ELF-1 (cell line): Measurements from ENCODE around the gene LILRB2.
"Not testable (repeated sequence)": the region's sequence is repeated elsewhere in the genome, so short reads cannot be mapped to it uniquely, and the experiment has no call there.

Experiments
- DNase-seq: peaks from one replicate; pipeline ENCODE4 v3.0.0-alpha.2; 2016; ENCODE audit warnings: low read depth, low spot score

The LILRB2 gene

GRCh38 chr19:54242234-54242633, 38.7 kb downstream of the LILRB2 start:
- not testable (repeated sequence) for DNase-seq

DNA sequence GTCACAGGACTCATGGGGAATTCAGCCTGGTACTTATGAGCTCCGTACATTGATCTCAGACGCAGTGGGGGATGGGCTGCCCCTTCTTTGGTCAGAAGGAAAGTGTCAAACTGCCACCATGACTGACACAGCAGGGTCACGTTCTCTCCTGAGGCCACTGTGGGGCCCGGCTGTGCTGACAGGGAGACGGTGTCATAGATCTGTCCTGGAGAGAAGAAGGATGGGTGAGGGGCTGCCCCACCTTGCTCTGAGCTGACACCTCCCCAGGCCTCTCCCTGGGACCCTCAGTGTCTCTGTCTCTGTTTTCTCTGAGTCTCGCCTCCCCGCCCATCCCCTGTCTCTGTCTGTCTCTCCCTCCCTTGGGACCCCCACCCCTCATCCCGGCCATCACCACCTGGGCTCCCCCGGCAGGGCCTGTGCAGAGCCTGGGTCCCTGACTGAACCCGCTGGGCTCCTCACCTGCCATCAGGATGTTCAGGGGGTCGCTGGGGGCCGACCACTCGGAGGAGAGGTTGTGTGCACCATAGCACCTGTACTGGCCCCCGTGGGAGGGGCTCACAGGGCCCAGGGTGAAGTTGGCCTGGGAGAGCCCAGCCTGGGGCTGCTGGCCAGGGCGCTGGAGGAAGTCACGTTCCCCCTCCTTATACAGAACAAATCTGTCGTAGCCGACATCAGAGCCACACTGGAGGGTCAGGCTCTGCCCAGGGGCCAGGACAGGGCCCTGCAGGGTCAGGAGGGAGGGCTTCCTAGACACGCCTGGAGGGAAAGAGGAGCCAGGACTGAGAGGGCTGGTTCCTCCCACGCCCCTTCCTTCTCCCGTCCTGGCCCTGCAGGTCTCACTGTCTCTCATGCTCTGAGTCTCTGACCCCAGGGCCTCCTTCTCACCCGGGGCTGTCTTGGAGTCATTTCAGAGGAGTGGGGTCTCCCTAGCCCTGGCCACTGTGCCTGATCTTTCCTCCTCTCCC, 40.3 kb downstream of the LILRB2 start:
- DNase-seq, result not testable (repeated sequence)

- not testable (repeated sequence) for DNase-seq
Observed at GRCh38 chr19:54239491-54240371, 41.2 kb downstream of the LILRB2 start.

- no peak for DNase-seq
Observed at GRCh38 chr19:54233941-54234340, 47.0 kb downstream of the LILRB2 start.

DNA sequence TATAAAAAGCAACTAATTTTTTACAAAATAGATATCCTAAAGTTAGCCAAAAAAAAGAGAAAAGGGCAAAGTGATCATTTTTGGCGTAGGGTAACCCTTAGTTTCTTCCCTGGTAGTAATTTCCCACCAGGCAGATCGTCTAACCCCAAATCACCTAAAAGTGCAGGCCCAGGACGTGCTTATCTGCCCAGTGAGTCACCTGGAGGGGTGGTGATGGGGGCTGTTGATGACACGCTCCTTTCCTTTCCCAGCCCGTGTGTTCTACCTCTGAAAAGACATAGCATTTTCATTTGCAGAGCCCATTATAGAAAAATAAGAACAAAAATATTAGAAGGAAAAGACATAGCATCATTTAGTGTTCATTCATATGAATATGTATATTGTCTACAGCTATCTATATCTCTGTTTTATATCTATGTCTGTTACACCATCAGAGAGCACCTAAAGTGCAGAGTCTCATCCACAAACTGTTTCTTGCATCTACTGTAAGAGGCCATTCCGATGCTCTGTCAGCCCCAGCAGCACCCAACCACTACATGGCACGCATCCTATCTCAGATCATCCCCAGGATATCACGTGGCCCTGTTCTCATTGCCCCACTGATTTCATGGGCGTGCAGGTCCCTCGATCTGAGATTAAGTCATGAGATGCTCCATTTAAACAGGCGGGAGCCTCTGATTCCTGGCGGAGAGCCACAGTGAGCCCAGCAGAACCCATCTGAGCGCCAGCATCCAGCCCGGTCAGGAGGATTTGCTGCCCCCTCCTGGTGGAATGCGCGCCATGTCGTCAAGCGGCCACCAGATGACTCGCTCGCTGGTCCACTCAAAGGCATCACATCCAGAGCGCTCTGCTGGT, 49.6 kb downstream of the LILRB2 start:
- DNase-seq, result peak; percentile 94

DNA sequence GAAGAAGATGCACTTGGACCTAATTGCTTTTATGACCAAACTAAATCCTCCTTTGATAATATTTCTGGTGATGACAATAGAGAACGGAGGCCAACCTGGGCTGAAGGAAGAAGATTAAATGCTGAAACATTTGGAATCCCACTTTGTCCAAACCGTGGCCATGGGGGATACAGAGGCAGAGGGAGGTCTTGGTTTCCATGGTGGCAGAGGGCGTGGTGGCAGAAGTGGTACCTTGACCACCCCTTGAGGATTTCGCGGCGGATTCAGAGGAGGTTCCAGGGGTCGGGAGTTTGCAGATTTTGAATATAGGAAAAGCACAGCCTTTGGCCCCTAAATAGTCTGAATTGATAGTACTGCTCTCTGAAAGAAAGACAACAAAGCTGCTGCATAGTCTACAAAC, 50.9 kb downstream of the LILRB2 start:
- no peak for DNase-seq

- no peak for DNase-seq
Observed at GRCh38 chr19:54229146-54229545, 51.8 kb downstream of the LILRB2 start.

GRCh38 chr19:54224619-54225018, 56.3 kb downstream of the LILRB2 start:
- DNase-seq, result not testable (repeated sequence)

DNA sequence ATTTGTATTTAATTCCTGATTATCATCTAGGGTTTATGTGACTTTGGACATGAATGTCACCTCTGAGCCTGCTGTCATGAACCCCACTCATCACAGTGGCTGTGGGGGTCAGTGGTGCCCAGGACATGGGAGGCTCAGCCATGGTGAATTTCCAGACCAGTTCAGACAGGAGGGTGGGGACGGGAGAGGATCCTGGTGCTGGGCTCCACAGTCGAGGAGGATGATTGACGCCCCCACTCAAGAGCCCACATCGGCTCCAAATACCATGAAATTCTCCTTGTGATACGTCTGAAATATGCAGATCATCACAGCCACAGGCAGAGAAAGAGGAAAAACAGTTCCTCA, 57.0 kb downstream of the LILRB2 start:
- DNase-seq, result not testable (repeated sequence)
